IPS-NIHi7 (cell line): ENCODE data around the gene MAP3K2.

ENCODE experiments used
- DNase-seq: peaks from one replicate; pipeline ENCODE4 v3.0.0; 2012; ENCODE audit warnings: mixed read lengths; ENCODE audit errors: extremely low spot score

MAP3K2 gene, protein sequence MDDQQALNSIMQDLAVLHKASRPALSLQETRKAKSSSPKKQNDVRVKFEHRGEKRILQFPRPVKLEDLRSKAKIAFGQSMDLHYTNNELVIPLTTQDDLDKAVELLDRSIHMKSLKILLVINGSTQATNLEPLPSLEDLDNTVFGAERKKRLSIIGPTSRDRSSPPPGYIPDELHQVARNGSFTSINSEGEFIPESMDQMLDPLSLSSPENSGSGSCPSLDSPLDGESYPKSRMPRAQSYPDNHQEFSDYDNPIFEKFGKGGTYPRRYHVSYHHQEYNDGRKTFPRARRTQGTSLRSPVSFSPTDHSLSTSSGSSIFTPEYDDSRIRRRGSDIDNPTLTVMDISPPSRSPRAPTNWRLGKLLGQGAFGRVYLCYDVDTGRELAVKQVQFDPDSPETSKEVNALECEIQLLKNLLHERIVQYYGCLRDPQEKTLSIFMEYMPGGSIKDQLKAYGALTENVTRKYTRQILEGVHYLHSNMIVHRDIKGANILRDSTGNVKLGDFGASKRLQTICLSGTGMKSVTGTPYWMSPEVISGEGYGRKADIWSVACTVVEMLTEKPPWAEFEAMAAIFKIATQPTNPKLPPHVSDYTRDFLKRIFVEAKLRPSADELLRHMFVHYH

DNA sequence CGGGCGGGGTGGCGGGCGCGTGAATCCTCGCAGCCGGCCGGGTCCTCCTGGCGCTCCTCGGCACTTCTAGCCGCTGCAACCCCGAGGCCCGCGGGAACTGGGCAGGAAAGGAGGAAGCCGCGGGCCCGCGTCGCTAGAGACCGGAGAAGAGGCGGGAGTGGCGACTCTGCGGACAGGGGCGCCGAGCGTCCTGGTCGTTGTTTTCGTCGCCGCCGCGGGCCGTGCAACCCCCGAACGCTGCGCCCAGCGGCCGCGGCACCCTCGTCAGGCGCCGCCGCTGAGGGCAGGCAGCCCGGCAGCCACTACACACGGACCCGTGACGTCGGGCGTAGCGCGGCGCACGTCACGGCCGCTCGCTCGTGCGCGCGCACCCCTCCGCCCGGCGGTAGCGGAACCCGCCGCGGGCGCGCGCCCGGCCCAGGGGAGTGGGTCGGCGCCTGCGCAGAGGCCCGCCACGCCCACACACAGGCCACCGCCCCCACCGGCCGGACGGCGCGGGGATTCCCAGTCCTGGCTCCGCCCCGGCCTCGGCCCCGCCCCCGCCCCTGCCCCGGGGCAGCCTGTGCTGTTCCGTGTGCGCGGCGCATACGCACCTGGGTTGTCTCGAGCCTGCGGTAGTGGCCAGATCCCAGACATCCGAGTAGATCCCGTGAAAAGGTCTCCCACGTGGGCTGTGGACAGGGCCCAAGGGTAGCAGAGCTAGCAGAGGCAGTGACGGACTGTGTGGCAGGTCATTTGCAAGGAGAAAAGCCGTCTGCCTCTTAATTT, at the start of gene MAP3K2:
MAP3K2 (minus strand) TSS at position 321 of the 768 bp plus-strand sequence. CDS start 44,846 bp downstream, outside the sequence.
- DNase-seq, result peak; percentile 99

DNA sequence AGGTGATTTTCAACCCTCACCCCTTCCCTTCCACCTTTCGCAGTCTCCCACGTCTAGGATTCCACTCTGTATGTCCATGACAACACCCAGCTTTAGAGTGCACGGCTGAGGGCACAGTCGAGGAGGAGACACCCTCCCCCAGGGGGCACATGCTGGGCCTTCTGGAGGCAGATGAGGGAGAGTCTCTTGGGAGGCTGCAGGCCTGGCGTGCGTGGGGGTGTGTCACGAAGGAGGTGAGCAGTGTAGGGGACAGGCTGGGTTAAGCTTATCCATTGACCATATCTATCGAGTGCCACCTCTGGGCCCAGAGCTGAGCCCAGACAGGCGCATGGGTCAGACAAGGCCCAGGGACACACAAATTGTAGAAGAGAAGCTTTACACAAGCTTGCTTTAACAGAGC, 49.3 kb upstream of the MAP3K2 start:
- no peak for DNase-seq

DNA sequence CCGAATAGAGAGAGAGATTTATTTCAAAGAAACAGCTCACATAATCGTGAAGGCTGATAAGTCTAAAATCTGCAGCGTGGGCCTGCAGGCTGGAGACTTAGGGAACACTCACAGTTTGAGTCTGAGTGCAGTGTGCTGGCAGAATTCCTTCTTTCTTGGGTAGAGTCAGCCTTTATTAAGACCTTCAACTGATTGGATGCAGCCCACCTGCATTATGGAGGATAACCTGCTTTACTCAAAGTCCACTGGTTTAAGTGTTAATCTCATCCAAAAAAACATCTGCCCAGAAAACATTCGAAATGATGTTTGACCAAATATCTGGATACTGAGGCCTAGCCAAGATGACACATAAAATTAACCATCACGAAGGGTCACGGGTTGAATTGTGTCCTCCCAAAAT, 46.7 kb upstream of the MAP3K2 start:
- DNase-seq, result no peak

DNA sequence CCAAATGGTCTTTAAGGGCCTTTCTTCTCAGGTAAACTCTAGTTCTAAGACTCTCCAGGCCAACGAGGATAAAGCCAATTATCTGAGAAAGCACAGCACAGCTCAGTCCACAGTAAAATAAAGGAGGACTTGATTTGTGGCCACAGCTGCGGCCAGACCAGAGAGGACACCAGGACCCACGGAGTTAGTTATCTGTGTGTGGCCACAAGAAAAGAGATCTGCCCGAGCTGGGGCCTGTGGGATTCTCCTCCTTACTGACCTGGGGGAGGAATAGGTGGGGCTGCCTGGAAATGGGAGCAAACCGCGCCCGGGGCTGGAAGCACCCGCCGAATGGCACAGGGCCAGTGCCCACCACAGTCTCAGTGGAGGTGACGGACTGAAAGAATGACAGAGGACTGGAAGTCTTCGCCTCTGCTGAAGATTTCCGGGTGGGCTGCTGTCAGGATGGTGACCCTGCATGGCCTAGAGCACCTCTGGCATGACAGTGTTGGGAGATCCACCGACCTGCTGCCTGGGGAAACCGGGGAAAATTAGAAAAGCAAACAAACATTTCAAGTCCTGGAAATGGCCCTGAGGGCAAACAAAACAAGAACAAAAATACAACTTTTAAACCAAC, 43.7 kb upstream of the MAP3K2 start:
- DNase-seq, result no peak

DNA sequence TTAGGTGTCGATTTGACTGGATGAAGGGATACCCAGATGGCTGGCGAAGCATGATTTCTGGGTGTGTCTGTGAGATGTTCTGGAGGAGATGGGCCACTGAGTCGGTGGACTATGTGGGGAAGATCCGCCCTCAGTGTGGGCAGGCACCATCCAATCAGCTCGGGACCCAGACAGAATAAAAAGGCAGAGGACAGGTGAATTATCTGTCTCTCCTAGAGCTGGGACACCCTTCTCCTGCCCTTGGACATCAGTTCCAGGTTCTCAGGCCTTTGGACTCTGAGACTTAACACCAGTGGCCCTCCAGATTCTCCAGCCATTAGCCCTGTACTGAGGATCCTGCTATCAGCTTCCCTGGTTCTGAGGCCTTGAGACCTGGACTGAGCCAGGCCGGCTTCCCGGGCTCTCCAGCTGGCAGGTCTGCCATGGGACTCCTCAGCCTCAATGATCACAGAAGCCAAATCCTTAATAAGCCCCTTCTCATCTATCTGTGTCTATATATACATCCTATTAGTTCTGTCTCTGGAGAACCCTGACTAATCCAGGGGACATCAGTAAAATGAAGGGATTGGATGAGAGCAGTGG, 42.2 kb upstream of the MAP3K2 start:
- DNase-seq, result no peak

DNA sequence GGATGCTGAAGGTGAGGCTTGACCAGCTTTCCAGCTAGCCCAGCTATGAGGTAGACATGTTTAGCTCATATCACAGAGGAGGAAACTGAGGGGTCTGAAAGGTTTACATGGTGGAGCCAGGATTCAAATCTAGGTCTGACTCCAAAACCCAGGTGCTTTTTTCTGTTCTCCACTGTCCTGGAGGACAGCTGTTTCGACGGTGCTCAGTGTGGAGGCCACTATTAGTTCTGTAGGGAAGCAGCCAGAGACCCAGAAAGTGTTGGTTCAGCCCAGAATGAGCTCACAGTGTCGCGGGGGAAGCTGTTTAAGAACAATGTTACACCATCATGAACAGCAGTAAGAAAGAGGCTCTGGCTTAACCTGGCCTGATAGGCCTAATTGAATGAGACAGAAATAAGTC, 41.5 kb upstream of the MAP3K2 start:
- no peak for DNase-seq

DNA sequence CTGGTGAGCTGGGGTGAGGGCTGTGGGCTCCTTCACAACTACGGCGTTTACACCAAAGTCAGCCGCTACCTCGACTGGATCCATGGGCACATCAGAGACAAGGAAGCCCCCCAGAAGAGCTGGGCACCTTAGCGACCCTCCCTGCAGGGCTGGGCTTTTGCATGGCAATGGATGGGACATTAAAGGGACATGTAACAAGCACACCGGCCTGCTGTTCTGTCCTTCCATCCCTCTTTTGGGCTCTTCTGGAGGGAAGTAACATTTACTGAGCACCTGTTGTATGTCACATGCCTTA, 41.0 kb upstream of the MAP3K2 start:
- DNase-seq, result no peak

DNA sequence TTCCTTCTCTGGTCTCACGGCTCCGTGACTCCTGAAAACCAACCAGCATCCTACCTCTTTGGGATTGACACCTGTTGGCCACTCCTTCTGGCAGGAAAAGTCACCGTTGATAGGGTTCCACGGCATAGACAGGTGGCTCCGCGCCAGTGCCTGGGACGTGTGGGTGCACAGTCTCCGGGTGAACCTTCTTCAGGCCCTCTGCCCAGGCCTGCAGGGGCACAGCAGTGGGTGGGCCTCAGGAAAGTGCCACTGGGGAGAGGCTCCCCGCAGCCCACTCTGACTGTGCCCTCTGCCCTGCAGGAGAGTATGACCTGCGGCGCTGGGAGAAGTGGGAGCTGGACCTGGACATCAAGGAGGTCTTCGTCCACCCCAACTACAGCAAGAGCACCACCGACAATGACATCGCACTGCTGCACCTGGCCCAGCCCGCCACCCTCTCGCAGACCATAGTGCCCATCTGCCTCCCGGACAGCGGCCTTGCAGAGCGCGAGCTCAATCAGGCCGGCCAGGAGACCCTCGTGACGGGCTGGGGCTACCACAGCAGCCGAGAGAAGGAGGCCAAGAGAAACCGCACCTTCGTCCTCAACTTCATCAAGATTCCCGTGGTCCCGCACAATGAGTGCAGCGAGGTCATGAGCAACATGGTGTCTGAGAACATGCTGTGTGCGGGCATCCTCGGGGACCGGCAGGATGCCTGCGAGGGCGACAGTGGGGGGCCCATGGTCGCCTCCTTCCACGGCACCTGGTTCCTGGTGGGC, 40.5 kb upstream of the MAP3K2 start:
- DNase-seq, result no peak

DNA sequence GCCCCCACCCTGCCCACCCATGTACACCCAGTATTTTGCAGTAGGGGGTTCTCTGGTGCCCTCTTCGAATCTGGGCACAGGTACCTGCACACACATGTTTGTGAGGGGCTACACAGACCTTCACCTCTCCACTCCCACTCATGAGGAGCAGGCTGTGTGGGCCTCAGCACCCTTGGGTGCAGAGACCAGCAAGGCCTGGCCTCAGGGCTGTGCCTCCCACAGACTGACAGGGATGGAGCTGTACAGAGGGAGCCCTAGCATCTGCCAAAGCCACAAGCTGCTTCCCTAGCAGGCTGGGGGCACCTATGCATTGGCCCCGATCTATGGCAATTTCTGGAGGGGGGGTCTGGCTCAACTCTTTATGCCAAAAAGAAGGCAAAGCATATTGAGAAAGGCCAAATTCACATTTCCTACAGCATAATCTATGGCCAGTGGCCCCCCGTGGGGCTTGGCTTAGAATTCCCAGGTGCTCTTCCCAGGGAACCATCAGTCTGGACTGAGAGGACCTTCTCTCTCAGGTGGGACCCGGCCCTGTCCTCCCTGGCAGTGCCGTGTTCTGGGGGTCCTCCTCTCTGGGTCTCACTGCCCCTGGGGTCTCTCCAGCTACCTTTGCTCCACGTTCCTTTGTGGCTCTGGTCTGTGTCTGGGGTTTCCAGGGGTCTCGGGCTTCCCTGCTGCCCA, 39.7 kb upstream of the MAP3K2 start:
- no peak for DNase-seq

DNA sequence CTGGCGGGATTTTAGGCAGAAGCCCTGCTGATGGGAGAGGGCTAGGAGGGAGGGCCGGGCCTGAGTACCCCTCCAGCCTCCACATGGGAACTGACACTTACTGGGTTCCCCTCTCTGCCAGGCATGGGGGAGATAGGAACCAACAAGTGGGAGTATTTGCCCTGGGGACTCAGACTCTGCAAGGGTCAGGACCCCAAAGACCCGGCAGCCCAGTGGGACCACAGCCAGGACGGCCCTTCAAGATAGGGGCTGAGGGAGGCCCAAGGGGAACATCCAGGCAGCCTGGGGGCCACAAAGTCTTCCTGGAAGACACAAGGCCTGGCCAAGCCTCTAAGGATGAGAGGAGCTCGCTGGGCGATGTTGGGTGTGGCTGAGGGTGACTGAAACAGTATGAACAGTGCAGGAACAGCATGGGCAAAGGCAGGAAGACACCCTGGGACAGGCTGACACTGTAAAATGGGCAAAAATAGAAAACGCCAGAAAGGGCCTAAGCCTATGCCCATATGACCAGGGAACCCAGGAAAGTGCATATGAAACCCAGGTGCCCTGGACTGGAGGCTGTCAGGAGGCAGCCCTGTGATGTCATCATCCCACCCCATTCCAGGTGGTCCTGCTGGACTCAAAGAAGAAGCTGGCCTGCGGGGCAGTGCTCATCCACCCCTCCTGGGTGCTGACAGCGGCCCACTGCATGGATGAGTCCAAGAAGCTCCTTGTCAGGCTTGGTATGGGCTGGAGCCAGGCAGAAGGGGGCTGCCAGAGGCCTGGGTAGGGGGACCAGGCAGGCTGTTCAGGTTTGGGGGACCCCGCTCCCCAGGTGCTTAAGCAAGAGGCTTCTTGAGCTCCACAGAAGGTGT, 39.0 kb upstream of the MAP3K2 start:
- no peak for DNase-seq

DNA sequence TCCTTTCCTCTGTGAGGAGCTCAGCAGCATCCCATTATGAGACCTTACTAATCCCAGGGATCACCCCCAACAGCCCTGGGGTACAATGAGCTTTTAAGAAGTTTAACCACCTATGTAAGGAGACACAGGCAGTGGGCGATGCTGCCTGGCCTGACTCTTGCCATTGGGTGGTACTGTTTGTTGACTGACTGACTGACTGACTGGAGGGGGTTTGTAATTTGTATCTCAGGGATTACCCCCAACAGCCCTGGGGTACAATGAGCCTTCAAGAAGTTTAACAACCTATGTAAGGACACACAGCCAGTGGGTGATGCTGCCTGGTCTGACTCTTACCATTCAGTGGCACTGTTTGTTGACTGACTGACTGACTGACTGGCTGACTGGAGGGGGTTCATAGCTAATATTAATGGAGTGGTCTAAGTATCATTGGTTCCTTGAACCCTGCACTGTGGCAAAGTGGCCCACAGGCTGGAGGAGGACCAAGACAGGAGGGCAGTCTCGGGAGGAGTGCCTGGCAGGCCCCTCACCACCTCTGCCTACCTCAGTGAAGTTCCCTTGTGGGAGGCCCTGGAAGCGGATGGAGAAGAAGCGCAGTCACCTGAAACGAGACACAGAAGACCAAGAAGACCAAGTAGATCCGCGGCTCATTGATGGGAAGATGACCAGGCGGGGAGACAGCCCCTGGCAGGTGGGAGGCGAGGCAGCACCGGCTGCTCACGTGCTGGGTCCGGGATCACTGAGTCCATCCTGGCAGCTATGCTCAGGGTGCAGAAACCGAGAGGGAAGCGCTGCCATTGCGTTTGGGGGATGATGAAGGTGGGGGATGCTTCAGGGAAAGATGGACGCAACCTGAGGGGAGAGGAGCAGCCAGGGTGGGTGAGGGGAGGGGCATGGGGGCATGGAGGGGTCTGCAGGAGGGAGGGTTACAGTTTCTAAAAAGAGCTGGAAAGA, 38.0 kb upstream of the MAP3K2 start:
- no peak for DNase-seq

DNA sequence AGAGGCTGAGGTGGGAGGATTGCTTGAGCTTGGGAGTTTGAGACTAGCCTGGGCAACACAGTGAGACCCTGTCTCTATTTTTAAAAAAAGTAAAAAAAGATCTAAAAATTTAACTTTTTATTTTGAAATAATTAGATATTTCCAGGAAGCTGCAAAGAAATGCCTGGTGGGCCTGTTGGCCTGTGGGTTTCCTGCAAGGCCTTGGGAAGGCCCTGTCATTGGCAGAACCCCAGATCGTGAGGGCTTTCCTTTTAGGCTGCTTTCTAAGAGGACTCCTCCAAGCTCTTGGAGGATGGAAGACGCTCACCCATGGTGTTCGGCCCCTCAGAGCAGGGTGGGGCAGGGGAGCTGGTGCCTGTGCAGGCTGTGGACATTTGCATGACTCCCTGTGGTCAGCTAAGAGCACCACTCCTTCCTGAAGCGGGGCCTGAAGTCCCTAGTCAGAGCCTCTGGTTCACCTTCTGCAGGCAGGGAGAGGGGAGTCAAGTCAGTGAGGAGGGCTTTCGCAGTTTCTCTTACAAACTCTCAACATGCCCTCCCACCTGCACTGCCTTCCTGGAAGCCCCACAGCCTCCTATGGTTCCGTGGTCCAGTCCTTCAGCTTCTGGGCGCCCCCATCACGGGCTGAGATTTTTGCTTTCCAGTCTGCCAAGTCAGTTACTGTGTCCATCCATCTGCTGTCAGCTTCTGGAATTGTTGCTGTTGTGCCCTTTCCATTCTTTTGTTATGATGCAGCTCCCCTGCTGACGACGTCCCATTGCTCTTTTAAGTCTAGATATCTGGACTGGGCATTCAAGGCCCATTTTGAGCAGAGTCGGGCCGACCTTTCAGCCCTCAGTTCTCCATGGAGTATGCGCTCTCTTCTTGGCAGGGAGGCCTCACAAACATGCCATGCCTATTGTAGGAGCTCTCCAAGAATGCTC, 37.1 kb upstream of the MAP3K2 start:
- no peak for DNase-seq

DNA sequence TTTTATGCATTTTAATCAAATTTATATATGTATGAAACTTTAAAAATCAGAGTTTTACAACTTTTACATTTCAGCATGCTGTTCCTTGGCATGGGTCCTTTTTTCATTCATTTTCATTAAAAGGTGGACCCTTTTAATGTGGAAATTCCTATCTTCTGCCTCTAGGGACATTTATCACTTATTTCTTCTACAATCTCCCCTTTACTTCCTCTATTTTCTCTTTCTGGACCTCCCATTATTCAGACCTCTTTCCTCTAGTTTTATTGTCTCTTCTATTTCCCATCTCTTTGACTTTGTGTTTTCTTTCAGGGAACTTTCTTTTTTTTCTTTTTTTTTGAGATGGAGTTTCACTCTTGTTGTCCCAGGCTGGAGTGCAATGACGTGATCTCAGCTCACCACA, 36.1 kb upstream of the MAP3K2 start:
- no peak for DNase-seq

DNA sequence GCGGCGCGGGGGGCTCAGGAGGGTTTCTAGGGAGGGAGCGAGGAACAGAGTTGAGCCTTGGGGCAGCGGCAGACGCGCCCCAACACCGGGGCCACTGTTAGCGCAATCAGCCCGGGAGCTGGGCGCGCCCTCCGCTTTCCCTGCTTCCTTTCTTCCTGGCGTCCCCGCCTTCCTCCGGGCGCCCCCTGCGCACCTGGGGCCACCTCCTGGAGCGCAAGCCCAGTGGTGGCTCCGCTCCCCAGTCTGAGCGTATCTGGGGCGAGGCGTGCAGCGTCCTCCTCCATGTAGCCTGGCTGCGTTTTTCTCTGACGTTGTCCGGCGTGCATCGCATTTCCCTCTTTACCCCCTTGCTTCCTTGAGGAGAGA, 35.7 kb upstream of the MAP3K2 start:
- no peak for DNase-seq

DNA sequence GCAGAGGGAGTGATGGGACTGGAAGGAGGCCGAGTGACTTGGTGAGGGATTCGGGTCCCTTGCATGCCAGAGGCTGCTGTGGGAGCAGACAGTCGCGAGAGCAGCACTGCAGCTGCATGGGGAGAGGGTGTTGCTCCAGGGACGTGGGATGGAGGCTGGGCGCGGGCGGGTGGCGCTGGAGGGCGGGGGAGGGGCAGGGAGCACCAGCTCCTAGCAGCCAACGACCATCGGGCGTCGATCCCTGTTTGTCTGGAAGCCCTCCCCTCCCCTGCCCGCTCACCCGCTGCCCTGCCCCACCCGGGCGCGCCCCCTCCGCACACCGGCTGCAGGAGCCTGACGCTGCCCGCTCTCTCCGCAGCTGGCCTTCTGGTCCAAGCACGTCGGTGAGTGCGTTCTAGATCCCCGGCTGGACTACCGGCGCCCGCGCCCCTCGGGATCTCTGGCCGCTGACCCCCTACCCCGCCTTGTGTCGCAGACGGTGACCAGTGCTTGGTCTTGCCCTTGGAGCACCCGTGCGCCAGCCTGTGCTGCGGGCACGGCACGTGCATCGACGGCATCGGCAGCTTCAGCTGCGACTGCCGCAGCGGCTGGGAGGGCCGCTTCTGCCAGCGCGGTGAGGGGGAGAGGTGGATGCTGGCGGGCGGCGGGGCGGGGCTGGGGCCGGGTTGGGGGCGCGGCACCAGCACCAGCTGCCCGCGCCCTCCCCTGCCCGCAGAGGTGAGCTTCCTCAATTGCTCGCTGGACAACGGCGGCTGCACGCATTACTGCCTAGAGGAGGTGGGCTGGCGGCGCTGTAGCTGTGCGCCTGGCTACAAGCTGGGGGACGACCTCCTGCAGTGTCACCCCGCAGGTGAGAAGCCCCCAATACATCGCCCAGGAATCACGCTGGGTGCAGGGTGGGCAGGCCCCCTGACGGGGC, 35.0 kb upstream of the MAP3K2 start:
- DNase-seq, result peak; percentile 55

DNA sequence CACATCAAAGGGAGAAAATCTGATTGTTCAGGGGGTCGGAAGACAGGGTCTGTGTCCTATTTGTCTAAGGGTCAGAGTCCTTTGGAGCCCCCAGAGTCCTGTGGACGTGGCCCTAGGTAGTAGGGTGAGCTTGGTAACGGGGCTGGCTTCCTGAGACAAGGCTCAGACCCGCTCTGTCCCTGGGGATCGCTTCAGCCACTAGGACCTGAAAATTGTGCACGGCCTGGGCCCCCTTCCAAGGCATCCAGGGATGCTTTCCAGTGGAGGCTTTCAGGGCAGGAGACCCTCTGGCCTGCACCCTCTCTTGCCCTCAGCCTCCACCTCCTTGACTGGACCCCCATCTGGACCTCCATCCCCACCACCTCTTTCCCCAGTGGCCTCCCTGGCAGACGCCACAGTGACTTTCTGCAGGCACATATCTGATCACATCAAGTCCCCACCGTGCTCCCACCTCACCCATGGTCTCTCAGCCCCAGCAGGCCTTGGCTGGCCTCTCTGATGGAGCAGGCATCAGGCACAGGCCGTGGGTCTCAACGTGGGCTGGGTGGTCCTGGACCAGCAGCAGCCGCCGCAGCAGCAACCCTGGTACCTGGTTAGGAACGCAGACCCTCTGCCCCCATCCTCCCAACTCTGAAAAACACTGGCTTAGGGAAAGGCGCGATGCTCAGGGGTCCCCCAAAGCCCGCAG, 34.2 kb upstream of the MAP3K2 start:
- no peak for DNase-seq
